HepG2 (cell line): ENCODE measurements around the gene MRPL51. TPM values are rescaled to one million over a fixed set of nuclear protein-coding genes. Genes with fewer than 3 reads are reported as not detected.

Source experiments
- CERS6 ChIP-seq: sonication (generic); formaldehyde crosslinking; IDR thresholded peaks from 2 replicates; pipeline ENCODE4 v1.5.0; 2020; ENCODE audit warnings: missing genetic modification reagents
- CREB1 ChIP-seq, 2 experiments: fragments of 450-650 bp in 1 of 2; IDR thresholded peaks; 2 replicates each; pipeline ENCODE4 v1.6.1; 2016 to 2017; ENCODE audit warnings: control low read depth in 1 of 2, mild to moderate bottlenecking in 1 of 2, missing compliant biosample characterization in 1 of 2, missing genetic modification characterization in 1 of 2
- CREBL2 ChIP-seq: sonication (generic); formaldehyde crosslinking; IDR thresholded peaks from 2 replicates; pipeline ENCODE4 v1.8.1; 2023; ENCODE audit warnings: missing genetic modification reagents, mild to moderate bottlenecking, borderline replicate concordance
- GABPB1 ChIP-seq: IDR thresholded peaks from 2 replicates; pipeline ENCODE4 v1.6.1; 2016; ENCODE audit warnings: mild to moderate bottlenecking, missing genetic modification reagents, moderate library complexity, missing compliant biosample characterization
- HDAC6 ChIP-seq: fragments of 200-600 bp; sonication (generic); IDR thresholded peaks from 2 replicates; pipeline ENCODE4 v1.7.0; 2017; ENCODE audit warnings: mild to moderate bottlenecking, antibody characterized with exemption, low read length, low read depth
- HMGA1 ChIP-seq: sonication (generic); formaldehyde crosslinking; conservative IDR thresholded peaks from 2 replicates; pipeline ENCODE4 v1.4.0; 2020; ENCODE audit warnings: missing genetic modification reagents
- HNRNPK ChIP-seq: fragments of 200-400 bp; formaldehyde crosslinking; IDR thresholded peaks from 2 replicates; pipeline ENCODE4 v1.6.1; 2018; ENCODE audit warnings: low read length, low read depth, moderate library complexity, mild to moderate bottlenecking; ENCODE audit not compliant: poor library complexity, severe bottlenecking
- HNRNPLL ChIP-seq: fragments of 200-400 bp; formaldehyde crosslinking; IDR thresholded peaks from 2 replicates; pipeline ENCODE4 v1.6.1; 2017; ENCODE audit warnings: mild to moderate bottlenecking, low read depth, low read length; ENCODE audit not compliant: poor library complexity, severe bottlenecking
- POLR2G ChIP-seq: fragments of 200-400 bp; formaldehyde crosslinking; IDR thresholded peaks from 2 replicates; pipeline ENCODE4 v1.6.1; 2018; ENCODE audit warnings: mild to moderate bottlenecking, low read depth, low read length, moderate library complexity
- SYNCRIP ChIP-seq: fragments of 200-400 bp; formaldehyde crosslinking; IDR thresholded peaks from 2 replicates; pipeline ENCODE4 v1.6.1; 2018; ENCODE audit warnings: mild to moderate bottlenecking, low read depth, low read length; ENCODE audit not compliant: insufficient read depth
- TAF1 ChIP-seq: sonication (generic); formaldehyde crosslinking; IDR thresholded peaks from 2 replicates; pipeline ENCODE4 v1.4.0; 2020; ENCODE audit warnings: missing genetic modification reagents
- TCF7L2 ChIP-seq: IDR thresholded peaks from 2 replicates; pipeline ENCODE4 v1.6.1; 2011; ENCODE audit warnings: mild to moderate bottlenecking, low read depth, low read length, moderate library complexity
- TEAD3 ChIP-seq: optimal IDR thresholded peaks from 2 replicates; pipeline ENCODE3; 2016; ENCODE audit warnings: borderline replicate concordance
- ZBTB25 ChIP-seq: IDR thresholded peaks from 2 replicates; pipeline ENCODE4 v1.6.1; 2018; ENCODE audit warnings: missing genetic modification reagents
- ZBTB7B ChIP-seq: sonication (generic); formaldehyde crosslinking; IDR thresholded peaks from 2 replicates; pipeline ENCODE4 v1.4.0; 2020; ENCODE audit warnings: missing genetic modification reagents
- ZFP41 ChIP-seq: sonication (generic); formaldehyde crosslinking; IDR thresholded peaks from 2 replicates; pipeline ENCODE4 v1.4.0; 2020; ENCODE audit warnings: mild to moderate bottlenecking, missing genetic modification reagents, borderline replicate concordance
- ZKSCAN1 ChIP-seq: fragments of 150-350 bp; IDR thresholded peaks from 2 replicates; pipeline ENCODE4 v1.6.1; 2014; ENCODE audit warnings: low read length
- ZNF160 ChIP-seq: sonication (generic); formaldehyde crosslinking; IDR thresholded peaks from 2 replicates; pipeline ENCODE4 v1.8.0; 2022; ENCODE audit warnings: mild to moderate bottlenecking, inconsistent platforms, missing genetic modification reagents
- ZNF20 ChIP-seq: sonication (generic); formaldehyde crosslinking; IDR thresholded peaks from 2 replicates; pipeline ENCODE4 v1.4.0; 2020; ENCODE audit warnings: mild to moderate bottlenecking, moderate library complexity, missing genetic modification reagents
- ZNF317 ChIP-seq: sonication (generic); formaldehyde crosslinking; IDR thresholded peaks from 2 replicates; pipeline ENCODE4 v1.5.0; 2020; ENCODE audit warnings: mild to moderate bottlenecking, missing genetic modification reagents
- ZNF513 ChIP-seq: sonication (generic); formaldehyde crosslinking; conservative IDR thresholded peaks from 2 replicates; pipeline ENCODE4 v1.5.0; 2020; ENCODE audit warnings: missing genetic modification reagents
- polyA plus RNA-seq, 8 experiments: library from polyadenylated mRNA; depleted of rRNA in 3 of 8; stranded (reverse) in 7 of 8; unstranded in 1 of 8; fragments of >200 nt; fragmentation: Illumina TruSeq in 4 of 8; extraction: Trizol in 4 of 8; gene quantifications; 2 replicates each; pipeline versions ENCODE4 v1.2.1 to v1.2.3, GENCODE V29; 2011 to 2016; ENCODE audit warnings: low read depth in 4 of 8, missing spikeins in 1 of 8, mixed read lengths in 1 of 8; ENCODE audit not compliant: insufficient read depth in 1 of 8
- total RNA-seq, 5 experiments: library from RNA; depleted of rRNA; stranded (reverse); fragments of >200 nt; fragmentation: Illumina TruSeq; extraction: Trizol; gene quantifications; 2 replicates each; pipeline ENCODE4 v1.2.3, GENCODE V29; 2016; ENCODE audit warnings: low read depth in 1 of 5
- TF ChIP-seq, protein P1 (sequence below): IDR thresholded peaks from 2 replicates; pipeline ENCODE4 v1.6.1; 2016
- TF ChIP-seq, protein P2 (sequence below): sonication (generic); formaldehyde crosslinking; IDR thresholded peaks from 2 replicates; pipeline ENCODE4 v1.4.0; 2020; ENCODE audit warnings: mild to moderate bottlenecking, low read depth, missing genetic modification reagents

The MRPL51 gene
- total and polyA plus RNA-seq, 2 of the 13 experiments (the other 11 are each of a cell fraction or from before 2014, with no cell fraction given): 64.8 to 278 TPM

DNA sequence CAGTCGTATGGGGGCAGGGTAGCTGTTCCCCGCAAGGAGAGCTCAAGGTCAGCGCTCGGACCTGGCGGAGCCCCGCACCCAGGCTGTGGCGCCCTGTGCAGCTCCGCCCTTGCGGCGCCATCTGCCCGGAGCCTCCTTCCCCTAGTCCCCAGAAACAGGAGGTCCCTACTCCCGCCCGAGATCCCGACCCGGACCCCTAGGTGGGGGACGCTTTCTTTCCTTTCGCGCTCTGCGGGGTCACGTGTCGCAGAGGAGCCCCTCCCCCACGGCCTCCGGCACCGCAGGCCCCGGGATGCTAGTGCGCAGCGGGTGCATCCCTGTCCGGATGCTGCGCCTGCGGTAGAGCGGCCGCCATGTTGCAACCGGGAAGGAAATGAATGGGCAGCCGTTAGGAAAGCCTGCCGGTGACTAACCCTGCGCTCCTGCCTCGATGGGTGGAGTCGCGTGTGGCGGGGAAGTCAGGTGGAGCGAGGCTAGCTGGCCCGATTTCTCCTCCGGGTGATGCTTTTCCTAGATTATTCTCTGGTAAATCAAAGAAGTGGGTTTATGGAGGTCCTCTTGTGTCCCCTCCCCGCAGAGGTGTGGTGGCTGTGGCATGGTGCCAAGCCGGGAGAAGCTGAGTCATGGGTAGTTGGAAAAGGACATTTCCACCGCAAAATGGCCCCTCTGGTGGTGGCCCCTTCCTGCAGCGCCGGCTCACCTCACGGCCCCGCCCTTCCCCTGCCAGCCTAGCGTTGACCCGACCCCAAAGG is 42.1 kb upstream of the MRPL51 start (continued):
- TF ChIP-seq GABPB1 (CRISPR knock-in tag) (peak; percentile 63), HMGA1 (CRISPR knock-in tag) (no peak), ZNF317 (no peak), HNRNPLL (peak; percentile 80), ZBTB7B (CRISPR knock-in tag) (no peak; the same call in 1 of the 2 replicates), TEAD3 (no peak), ZNF160 (CRISPR knock-in tag) (no peak), SYNCRIP (no peak), ZFP41 (CRISPR knock-in tag) (no peak), CERS6 (CRISPR knock-in tag) (no peak), ZNF513 (CRISPR knock-in tag) (no peak), HNRNPK (peak; percentile 9), TCF7L2 (no peak), ZKSCAN1 (no peak), POLR2G (peak; percentile 74), HDAC6 (no peak), ZNF20 (CRISPR knock-in tag) (no peak), ZBTB25 (CRISPR knock-in tag) (0 out of 2 replicates have a peak, but pooled peaks have one; percentile 4), CREB1 (IDR thresholded peaks at IDR 0.05) (no peak), CREB1 (CRISPR knock-in tag; IDR thresholded peaks at IDR 0.05) (no peak), TAF1 (no peak), CREBL2 (CRISPR knock-in tag) (no peak)
- TF ChIP-seq, protein P1, sequence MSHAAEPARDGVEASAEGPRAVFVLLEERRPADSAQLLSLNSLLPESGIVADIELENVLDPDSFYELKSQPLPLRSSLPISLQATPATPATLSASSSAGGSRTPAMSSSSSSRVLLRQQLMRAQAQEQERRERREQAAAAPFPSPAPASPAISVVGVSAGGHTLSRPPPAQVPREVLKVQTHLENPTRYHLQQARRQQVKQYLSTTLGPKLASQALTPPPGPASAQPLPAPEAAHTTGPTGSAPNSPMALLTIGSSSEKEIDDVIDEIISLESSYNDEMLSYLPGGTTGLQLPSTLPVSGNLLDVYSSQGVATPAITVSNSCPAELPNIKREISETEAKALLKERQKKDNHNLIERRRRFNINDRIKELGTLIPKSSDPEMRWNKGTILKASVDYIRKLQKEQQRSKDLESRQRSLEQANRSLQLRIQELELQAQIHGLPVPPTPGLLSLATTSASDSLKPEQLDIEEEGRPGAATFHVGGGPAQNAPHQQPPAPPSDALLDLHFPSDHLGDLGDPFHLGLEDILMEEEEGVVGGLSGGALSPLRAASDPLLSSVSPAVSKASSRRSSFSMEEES (CRISPR knock-in tag): no peak
- TF ChIP-seq, protein P2, sequence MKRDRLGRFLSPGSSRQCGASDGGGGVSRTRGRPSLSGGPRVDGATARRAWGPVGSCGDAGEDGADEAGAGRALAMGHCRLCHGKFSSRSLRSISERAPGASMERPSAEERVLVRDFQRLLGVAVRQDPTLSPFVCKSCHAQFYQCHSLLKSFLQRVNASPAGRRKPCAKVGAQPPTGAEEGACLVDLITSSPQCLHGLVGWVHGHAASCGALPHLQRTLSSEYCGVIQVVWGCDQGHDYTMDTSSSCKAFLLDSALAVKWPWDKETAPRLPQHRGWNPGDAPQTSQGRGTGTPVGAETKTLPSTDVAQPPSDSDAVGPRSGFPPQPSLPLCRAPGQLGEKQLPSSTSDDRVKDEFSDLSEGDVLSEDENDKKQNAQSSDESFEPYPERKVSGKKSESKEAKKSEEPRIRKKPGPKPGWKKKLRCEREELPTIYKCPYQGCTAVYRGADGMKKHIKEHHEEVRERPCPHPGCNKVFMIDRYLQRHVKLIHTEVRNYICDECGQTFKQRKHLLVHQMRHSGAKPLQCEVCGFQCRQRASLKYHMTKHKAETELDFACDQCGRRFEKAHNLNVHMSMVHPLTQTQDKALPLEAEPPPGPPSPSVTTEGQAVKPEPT (CRISPR knock-in tag): no peak
